ENCODE data around the gene ASPG.

ASPG gene

DNA sequence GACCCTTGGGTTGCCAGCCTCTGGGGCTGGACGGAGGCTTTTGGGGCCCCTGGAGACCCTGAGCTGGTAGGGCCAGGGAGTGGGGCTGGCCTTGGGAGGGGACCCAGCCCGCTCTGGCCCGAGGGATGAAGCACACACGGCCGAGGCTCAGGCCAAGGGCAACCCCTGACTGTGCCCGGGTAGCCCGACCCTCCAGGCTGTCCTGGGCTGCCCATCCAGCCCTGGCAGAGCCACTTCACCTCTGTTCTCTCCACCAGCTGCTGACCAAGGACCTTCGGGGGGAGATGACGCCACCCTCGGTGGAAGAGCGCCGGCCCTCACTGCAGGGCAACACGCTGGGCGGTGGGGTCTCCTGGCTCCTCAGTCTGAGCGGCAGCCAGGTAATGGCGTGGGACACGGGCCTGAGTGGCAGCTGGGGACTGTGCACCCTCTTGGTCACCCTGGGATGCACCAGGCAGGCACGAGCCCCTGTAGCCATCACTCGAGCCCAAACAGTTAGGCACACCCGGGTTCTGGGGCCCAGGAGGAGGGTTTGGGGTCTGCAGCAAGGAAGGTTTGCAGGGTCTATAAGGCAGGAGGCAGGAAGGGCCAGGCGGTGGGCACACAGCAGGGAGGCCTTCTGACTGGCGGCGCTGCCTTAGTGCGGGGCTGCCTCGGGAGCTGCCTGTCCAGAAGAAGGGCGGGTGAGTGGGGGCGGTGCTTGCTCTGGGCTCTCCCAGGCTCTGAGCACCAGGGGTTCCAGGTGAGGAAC lies 19.7 kb downstream of the ASPG start:
- no peak for DNase-seq (ENCODE audit: low read depth)

DNA sequence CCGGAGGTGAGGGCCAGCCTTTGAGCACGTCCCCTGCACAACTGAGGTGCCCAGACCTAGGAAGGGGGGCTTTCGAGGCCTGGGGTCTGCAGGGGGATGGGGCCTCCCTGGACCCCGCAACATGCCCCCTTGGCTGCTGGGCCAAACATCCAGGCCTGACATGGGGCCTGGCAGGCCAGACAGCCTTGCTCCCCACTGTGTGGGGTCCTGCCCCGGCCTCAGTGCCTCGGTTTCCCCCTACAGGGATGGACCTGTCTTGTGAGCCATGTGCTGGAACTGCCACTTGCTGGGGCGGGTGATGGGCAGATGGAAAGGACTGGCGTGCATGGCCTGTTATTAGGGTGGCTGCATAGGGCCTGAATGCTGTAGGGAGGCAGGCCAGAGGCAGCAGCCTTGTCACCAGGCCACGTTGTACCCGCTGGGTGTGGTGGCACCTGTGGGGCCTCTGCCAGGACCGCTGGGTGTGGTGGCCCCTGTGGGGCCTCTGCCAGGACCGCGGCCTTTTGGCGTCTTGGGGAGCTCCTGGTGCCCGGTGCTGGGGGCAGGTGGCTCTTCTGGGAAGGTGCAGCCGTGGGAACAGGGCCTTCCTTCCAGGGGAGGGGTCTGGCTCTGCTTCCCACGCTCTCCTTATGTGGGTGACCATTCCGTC lies 20.4 kb downstream of the ASPG start:
- no peak for DNase-seq (ENCODE audit: low read depth)

DNA sequence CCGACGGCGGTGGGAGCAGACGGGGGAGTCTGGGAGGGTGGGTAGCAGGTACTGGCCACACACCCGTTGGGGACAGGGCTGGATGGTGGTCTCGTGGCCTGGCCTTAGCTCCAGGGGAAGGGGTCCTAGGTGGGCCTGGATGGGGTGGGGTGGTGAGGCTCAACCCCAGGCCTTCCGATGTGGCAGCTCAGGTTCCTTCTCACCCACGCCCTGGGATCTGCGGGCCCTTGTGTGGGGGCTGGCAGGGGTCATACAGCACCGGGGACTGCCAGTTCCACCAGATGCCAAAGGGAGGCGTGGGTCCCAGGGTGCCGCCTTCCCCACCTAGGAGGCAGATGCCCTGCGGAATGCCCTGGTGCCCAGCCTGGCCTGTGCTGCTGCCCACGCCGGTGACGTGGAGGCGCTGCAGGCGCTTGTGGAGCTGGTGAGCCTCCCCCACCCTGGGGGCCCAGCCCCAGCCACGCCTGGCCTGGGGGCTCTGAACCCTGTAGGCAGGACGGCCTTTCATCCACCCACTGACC lies 21.0 kb downstream of the ASPG start:
- no peak for DNase-seq (ENCODE audit: low read depth)

DNA sequence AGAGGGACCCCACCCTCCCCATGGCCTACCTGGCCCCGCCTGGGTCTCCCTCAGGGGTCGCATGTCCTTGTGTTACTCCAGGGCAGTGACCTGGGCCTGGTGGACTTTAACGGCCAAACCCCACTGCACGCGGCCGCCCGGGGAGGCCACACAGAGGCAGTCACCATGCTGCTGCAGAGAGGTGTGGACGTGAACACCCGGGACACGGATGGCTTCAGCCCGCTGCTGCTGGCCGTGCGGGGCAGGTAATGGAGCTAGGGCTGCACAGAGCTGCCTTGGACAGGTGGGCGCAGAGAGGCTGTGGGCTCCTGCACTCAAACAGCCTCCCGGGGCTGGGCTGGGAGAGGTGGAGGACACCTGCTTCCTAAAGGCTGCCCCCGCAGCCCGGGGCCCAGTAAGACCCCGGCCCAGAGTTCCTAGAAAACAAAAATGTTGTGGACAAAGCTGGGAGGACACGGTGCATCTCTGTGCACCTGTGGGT lies 21.6 kb downstream of the ASPG start:
- no peak for DNase-seq (ENCODE audit: low read depth)

DNA sequence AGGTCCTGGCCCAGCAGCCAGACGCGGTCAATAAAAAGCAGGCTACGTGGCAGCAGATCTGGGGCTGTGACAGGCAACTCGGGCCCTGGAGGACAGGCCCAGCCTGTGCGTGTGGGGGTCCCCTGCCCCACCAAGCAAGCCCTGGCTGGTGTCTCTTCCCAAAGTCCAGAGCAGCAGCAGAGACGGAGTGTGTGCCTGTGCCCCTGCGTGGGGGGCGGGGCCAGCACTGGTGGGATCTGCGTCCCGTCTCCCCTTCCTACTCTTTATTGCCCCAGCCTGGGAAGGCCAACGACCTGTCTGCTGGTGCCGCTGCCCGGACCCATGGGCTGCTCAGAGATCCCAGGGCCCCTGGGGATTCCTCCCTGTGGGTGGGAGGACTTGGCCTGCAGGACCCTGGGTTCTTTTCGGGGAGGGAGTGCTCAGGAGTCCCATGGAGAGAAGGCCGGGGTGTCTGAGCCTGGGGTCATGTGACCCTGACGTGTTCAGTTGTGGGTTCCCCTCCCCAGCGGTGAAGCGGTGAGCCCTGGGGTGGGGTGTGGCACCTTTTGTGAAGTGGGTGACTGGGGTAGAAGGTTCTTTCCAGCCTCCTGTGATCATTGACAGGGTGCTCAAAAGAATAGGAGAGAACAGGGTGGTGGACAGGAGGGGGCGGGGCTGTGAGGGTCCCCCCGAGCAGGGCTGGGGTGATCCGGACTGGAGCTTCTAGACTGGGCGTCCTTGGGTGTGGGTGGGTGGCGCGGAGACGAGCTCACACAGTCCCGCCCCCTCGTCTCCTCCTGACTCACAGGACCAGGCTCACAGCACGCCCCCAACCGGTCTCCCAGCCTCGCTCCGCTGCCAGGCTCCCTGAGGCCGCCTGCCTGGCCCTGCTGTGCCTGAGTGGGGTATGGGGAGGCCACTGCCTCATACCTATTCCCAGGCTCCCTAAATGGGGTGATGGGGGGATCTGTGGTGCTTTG lies 22.4 kb downstream of the ASPG start:
- no peak for DNase-seq (ENCODE audit: low read depth)

DNA sequence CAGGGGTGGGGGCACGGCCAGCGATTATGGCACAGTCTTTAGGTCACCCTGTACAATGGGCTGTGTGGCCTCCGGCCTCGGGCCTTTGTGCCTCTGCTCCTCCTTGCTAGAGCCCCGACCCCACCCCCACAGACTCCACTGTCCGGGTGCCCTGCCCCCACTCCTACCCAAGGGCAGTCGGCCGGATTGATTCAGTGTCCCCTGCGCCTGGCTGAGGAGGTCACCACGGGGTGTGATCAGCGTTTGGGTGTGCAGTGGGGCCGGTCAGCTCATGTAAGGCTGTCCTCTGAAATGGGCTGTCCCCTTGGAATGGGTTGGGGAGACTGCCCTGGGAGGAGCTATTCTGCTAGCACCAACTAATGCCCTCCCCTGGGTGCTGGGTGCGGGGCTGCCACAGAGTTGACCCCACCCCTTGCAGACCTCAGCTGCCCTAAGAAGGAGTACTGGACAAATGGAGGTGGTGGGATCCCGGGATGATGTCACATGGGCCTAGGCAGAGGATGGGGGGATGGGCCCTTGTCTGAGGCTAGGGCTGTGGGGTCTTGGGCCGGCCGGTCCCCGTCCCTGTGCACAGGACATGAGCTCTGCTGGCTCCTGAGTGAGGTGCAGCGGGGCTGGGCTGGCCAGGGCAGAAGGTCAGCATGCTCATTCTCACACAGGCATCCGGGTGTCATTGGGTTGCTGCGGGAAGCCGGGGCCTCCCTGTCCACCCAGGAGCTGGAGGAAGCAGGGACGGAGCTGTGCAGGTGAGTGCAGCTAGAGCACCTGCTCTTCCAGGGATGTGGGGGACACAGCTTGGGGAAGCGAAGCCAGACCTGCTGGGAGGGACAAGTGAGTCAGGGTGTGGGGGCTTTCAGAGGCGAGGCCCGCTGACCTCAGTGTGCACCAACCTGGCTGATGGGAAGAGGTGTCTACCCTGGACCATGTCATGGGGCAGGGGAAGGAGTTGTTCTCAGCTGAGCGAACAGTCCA lies 23.4 kb downstream of the ASPG start:
- no peak for DNase-seq (ENCODE audit: low read depth)

DNA sequence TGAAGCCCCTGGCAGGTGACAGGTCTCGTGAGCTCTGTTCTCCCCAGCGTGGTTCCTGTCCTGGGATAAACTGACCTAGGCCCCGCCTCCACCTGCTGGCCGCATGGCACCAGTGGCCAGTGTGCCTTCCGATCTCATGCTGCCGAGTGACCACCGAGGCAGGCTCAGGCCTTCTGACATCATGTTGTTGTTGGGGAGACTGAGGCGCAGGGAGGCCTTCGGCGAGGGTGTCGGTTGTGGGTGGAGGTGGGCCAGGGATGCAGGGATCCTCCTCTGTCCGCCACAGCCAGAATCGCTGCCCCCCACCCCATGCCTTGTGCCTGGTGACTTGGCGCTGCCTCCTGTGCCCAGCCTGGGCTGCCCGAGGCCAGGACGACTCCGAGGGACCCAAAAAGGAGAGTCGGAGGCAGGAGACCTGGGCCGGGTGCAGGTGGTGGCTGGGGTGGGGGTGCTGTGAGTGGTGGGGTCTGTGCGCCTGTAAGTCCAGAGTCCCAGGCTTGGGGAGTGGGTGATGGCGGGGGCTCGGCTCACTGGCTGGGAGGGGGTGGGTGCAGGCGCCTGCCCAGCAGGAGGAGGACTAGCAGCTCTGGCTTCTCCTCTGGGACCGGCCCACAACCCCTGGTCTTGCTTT lies 24.3 kb downstream of the ASPG start:
- DNase-seq (ENCODE audit: low read depth): no peak

DNA sequence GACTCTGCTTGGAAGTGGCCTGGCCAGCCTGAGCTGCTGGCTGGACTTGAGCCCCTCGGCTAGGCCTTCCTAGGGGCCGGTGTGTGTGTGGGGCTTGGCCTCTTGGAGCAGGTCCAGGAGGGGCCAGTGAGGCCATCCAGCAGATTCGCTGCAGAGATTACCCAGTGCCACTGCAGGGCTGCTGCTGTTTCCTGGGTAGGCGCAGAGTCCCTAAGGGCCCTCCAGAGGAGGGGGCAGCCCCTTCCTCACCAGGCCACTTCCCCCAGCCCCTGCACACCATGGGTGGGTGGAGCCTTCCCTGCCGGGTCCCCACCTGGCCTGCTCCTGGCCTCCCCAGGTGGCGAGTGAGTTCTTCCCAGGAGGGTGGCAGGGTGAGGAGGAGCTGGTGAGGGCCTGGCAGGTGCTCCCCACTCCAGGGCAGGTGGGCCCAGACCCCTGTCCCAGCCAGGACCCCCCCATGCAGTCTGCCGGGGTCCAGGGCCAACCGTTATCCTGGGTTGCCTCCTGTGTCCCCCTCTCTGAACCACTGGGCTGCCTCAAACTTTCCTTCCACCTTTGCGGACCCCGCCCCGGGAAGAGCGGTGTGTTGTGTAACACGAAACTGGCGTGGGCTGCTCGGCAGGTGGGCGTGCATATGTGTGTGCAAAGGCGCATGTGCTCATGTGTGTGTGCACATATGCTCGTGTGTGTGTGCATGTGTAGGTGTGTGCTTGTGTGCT lies 25.1 kb downstream of the ASPG start:
- no peak for DNase-seq (ENCODE audit: low read depth)

DNA sequence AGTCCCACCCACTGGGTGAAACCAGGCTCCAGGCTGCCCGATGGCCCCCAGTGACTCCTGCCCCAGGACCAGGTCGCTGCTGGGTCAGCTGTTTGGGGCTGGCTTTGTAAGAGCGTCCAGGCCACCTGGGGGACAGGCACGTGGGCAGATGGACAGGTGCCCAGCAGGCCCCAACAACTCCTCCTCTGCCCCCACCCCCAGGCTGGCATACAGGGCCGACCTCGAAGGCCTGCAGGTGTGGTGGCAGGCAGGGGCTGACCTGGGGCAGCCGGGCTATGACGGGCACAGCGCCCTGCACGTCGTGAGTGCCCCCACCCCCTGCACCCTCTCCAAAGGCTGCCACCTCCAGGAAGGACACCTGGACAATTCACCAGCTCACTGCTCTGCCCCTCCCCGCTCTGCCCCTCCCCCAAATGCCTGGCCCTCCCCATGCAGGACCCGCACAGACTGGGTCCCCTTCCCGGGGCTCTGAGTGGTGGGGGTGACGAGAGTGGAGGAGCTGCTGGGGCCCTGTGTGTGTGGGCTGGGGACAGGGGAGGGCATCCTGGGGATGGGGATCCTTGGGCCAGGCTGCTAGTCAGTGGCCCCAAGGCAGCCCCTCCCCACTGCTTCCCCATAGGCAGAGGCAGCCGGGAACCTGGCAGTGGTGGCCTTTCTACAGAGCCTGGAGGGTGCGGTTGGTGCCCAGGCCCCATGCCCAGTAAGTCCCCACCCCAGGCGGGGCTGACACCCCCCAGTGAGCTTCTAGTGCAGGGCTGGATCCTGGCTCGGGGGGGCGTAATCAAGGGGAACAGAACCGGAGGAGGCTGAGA lies 26.0 kb downstream of the ASPG start:
- no peak for DNase-seq (ENCODE audit: low read depth)

DNA sequence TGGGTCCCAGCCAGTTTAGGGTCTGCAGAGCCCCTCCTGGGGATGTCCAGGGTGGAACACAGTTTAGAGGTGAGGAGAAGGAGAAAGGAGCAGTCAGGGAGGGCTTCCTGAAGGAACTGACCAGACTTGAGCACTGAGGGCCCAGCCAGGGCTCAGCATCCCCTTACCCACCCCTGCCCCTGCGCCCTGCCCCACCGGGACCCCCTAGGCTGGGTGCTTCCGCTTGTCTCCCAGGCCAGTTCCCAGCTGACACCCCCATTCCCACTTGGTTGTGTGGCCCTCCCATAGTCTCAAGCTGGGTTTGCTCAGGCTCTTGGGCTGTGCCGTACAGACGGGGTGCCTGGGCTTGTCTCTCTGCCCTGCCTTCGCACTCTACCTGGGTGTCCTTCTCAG lies 26.6 kb downstream of the ASPG start:
- DNase-seq (ENCODE audit: low read depth): no peak

DNA sequence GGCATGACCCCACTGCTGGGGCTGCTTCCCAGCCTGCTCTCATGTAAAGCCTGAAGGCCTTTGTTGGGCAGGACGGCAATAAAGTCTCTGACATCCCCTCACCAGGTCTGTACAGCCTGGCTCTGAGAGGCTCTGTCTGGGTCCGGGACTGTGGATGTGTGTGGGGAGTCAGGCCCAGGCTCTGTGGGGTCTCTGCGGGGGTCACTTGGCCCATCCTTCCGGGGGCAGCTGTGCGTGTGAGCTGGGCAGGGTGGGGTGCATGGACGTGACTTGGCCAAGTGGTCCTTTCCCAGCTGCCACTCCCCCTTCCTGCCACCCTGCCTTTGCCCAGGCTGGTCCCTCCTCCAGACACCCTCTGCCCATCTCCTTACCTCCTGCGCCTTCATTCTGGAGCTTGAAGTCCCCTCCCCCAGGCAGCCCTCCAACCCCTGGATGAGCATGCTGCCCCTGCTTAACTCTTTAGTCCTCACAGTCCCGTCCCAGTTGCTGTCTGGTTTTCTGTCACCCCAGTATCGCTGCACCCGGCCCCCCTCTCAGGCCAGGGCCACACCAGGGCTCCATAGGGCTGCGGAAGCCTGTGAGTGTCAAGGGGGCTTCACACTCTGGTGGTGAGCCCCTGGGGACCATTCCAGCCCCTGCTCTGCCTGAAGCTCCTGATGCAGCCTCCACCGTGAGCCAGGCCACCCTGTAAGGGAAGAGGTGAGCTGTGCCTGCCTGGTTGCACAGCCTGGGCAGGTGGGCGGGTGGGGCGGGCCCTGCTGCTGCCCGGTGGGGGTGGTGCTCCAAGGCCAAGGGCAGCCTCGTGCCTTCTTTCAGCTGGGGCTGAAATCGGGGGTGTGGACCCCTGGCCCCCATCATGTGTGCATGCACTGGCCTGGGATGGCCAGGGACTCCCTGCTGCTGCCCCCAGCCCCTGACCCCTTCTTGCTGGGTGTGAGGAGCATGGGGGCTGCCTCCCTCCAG lies 27.4 kb downstream of the ASPG start:
- DNase-seq (ENCODE audit: low read depth): no peak

DNA sequence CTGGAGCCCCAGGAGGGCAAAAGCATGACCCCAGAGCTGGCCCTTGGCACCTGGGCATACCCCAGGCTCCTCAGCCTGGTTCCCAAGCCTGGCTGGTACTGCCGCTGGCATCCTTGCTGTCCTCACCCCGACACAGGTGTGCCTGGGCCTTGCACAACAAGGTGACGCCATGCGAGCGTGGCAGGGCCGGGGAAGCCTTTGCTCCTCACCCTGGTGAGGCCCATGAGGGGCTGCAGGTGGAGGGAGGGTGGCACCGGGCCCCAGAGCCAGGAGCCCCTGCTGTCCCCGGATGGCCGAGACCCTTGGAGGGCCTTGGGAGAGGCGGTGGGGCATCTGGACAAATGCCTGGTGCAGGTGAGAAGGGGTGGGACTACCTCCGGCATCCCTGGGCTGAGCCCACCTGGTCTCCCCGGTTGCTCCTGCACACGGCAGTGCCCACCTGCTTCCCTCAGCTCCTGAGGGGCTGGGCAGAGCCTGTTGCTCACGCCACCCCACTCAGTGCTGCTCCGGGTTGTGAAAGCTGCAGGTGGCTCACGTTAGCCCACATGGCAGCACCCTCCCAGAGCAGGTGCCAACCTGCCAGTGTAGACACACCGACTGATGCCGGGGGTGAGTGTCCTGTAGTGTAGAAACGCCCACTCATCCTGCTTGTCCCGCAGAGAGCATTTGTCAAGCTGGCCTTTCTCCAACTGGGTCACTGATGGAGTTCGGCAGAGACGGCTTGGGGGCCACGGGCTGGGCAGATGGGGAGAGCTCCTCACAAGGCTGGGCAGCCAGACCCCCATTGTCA lies 28.3 kb downstream of the ASPG start:
- DNase-seq (ENCODE audit: low read depth): no peak

DNA sequence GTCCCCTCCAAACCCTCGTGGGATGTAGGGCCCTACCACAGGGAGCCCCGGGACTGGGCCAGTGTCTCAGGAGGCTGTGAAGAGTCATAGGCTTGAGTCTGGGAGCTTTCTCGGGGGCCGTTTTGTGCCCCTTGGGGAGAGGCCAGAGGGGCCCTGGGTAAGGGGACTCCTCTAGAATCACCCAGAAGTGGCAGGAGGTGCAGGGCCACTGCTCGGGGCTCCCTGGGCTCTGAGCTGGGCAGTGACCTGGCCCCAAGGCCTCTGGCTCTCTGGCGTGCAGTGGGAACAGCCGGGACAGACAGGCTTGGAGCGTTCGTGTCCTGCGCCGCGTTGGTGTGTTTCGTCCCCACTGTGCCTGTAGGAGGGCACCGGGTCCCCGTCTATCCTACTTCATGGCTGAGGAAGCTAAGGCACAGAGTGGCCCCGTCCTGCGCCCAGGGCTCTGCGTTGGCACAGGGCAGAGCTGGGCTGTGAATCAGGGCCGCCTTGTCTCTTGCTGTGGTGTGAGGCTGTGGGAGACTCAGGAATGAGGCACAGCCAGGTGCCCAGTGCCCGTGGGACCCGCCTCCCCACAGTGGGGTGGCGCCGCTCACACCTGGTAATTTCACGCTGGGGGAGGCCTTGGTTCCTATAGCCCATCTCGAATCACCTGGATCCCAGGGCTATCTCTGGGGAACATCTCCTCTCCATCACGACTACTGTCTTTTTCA lies 29.1 kb downstream of the ASPG start:
- no peak for DNase-seq (ENCODE audit: low read depth)

DNA sequence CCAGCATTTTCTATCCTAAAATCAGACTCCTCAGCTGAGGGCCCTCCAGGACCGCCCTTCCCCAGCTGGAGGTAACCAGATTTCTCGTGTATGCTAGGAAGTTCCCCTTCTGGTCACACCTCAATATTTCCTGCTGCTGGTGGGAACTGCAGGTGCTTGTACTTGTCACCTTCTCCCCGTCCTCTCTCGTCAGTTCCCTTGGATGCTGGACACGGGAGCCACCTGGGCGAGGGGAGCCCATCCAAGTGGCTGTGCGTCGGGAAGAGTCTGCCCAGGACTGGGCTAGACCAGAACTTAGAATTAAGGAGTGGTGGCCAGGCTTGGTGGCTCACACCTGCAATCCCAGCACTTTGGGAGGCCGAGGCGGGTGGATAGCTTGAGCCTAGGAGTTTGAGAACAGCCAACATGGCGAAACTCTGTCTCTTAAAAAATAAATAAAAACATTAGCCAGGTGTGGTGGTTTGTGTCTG lies 29.7 kb downstream of the ASPG start:
- DNase-seq (ENCODE audit: low read depth): no peak

DNA sequence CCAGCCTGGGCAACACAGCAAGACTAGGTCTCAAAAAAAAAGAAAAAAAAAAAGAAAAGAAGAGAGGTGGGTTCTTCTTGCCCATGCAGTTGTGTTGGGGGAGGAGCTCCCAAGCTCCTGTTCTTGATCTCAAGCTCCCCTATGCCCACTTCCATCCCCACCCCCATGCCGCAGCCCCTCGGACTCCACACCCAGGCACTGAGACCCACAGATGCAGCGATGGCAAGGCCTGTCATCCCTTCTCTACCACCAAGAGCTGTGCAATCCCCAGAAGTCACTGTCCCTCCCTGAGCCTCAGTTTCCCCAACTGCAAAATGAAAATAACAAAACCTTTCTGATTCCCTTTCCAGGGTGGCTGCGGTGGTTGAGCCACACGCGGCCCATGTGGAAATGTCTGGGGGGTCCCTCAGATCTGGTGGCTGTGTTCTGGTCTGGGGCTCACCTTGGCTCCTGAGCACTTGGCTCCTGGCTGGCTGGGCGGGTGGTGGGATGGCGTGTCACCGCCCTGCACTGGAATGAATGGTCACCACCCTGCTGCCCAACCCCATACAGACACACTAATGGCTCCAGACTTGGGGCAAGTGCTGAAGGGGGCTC lies 30.3 kb downstream of the ASPG start:
- no peak for DNase-seq (ENCODE audit: low read depth)

DNA sequence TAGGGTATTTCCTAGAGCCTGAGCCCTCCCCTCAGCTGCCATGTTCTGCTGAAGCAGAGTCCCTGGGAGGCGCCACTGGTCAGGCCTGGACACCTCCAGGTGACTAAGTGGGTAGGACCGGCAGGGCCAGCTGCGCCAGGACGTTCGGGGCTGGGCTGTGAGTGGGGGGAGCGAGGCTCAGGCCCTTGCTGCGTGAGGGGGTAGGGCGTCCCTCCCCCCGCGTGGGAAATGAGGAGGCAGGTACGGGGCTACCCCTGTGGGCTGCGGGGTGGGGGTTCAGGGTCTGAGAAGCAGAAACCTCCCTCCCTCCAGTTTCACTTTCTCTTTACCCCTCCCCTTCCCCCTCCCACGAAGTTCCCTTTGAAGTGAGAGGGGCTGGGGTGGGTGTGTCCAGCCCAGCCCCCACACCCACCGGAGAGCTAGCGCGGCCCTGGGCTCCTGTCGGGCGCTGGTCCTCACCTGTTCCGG lies 30.8 kb downstream of the ASPG start:
- no peak for DNase-seq (ENCODE audit: low read depth)
